SU-DHL-6 (cell line): ENCODE data around the gene TMEM198.

Source experiments
- EZH2phosphoT487 ChIP-seq: fragments of 200-600 bp; sonication (generic), shearing (Covaris generic); conservative IDR thresholded peaks from 2 replicates; pipeline ENCODE4 v1.6.1; 2018; ENCODE audit warnings: mild to moderate bottlenecking, antibody characterized with exemption, low read length, moderate library complexity, mixed read lengths
- TF ChIP-seq, protein P1 (sequence below): fragments of 200-600 bp; sonication (generic); IDR thresholded peaks from one replicate; pipeline ENCODE4 v1.5.1; 2017; ENCODE audit warnings: antibody characterized with exemption, mild to moderate bottlenecking, low read length, moderate library complexity; ENCODE audit not compliant: insufficient read depth, poor library complexity, severe bottlenecking

DNA sequence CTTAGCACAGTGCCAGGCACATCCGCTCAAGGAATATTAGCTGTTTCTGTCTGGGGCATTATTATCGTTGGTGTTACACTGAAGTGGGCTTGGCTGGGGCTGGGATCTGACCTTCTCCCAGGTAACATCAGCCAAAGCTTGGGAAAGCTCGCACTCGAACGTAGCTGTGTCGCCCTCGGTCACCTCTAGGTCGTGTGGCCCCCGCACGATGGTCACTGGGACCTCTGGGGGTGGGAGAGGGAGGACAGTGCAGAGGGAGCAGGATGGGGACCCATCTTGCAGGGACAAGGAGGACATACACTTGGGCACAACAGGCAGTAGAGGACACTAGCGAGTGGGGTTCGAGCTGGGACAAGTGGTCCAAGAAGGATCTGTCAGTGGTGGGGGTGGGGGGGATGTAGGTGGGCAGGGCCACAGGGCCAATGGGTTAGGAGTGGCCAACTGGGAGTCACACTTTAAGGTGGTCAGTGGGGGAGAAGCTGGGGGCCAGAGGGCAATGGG is 9.7 kb downstream of the TMEM198 start:
- TF ChIP-seq, protein P1, sequence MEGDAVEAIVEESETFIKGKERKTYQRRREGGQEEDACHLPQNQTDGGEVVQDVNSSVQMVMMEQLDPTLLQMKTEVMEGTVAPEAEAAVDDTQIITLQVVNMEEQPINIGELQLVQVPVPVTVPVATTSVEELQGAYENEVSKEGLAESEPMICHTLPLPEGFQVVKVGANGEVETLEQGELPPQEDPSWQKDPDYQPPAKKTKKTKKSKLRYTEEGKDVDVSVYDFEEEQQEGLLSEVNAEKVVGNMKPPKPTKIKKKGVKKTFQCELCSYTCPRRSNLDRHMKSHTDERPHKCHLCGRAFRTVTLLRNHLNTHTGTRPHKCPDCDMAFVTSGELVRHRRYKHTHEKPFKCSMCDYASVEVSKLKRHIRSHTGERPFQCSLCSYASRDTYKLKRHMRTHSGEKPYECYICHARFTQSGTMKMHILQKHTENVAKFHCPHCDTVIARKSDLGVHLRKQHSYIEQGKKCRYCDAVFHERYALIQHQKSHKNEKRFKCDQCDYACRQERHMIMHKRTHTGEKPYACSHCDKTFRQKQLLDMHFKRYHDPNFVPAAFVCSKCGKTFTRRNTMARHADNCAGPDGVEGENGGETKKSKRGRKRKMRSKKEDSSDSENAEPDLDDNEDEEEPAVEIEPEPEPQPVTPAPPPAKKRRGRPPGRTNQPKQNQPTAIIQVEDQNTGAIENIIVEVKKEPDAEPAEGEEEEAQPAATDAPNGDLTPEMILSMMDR: no peak
- TF ChIP-seq EZH2phosphoT487: no peak
